K562 (cell line): ENCODE measurements around the gene RNF217. TPM values are rescaled to one million over a fixed set of nuclear protein-coding genes. Genes with fewer than 3 reads are reported as not detected.

Experiments used
- AFF1 ChIP-seq, 2 experiments: fragments of 450-650 bp; IDR thresholded peaks; 2 replicates each; pipeline ENCODE4 v1.6.1; 2018; ENCODE audit warnings: mild to moderate bottlenecking in 2 of 2, low read depth in 1 of 2; ENCODE audit not compliant: partially characterized antibody in 2 of 2
- CBFA2T3 ChIP-seq: fragments of 450-650 bp; IDR thresholded peaks from 2 replicates; pipeline ENCODE4 v1.6.1; 2017
- CREB3L1 ChIP-seq: fragments of 450-650 bp; IDR thresholded peaks from 2 replicates; pipeline ENCODE4 v1.6.1; 2014; ENCODE audit warnings: low read depth, mild to moderate bottlenecking, moderate library complexity, borderline replicate concordance
- CTCFL ChIP-seq: IDR thresholded peaks from 2 replicates; pipeline ENCODE4 v1.6.1; 2011; ENCODE audit warnings: borderline replicate concordance, low read depth, mild to moderate bottlenecking, moderate library complexity, low read length; ENCODE audit not compliant: insufficient read depth, poor library complexity, severe bottlenecking
- FOXO4 ChIP-seq: fragments of 450-650 bp; formaldehyde crosslinking; IDR thresholded peaks from 2 replicates; pipeline ENCODE4 v1.4.0; 2020; ENCODE audit warnings: mild to moderate bottlenecking, moderate library complexity
- HMBOX1 ChIP-seq: sonication (generic); IDR thresholded peaks from 2 replicates; pipeline ENCODE4 v1.6.1; 2016
- NCOA1 ChIP-seq: fragments of 450-650 bp; IDR thresholded peaks from 2 replicates; pipeline ENCODE4 v1.6.1; 2016; ENCODE audit warnings: low read depth
- NKRF ChIP-seq: fragments of 450-650 bp; IDR thresholded peaks from 2 replicates; pipeline ENCODE4 v1.6.1; 2016; ENCODE audit warnings: borderline replicate concordance
- SMC3 ChIP-seq: conservative IDR thresholded peaks from 2 replicates; pipeline ENCODE4 v1.6.1; 2011; ENCODE audit warnings: low read depth, low read length, improper control_type of control experiment; ENCODE audit not compliant: insufficient read depth
- TGIF2 ChIP-seq: sonication (generic); formaldehyde crosslinking; IDR thresholded peaks from 2 replicates; pipeline ENCODE4 v1.8.1; 2022; ENCODE audit warnings: mild to moderate bottlenecking, missing genetic modification reagents, moderate library complexity
- ZNF121 ChIP-seq: sonication (generic); formaldehyde crosslinking; conservative IDR thresholded peaks from 2 replicates; pipeline ENCODE4 v1.8.0; 2022; ENCODE audit warnings: missing genetic modification reagents
- ZNF444 ChIP-seq: fragments of 250-450 bp; sonication (Bioruptor Pico); IDR thresholded peaks from 2 replicates; pipeline ENCODE4 v1.4.0; 2020; ENCODE audit warnings: mild to moderate bottlenecking, moderate library complexity
- polyA plus RNA-seq, 8 experiments: library from polyadenylated mRNA; depleted of rRNA in 4 of 8; stranded (reverse) in 5 of 8; unstranded in 3 of 8; fragments of >200 nt; fragmentation: Nextera tagmentation in 2 of 8; fragmentation: Illumina TruSeq in 1 of 8; extraction: Ambion mirVana in 2 of 8; extraction: Trizol in 1 of 8; gene quantifications; 2 replicates each; pipeline versions ENCODE4 v1.2.1 to v1.2.3, GENCODE V29; 2011 to 2014; ENCODE audit warnings: inconsistent platforms in 1 of 8, missing spikeins in 1 of 8
- total RNA-seq, 7 experiments: library from RNA; depleted of rRNA in 6 of 7; stranded (reverse); fragments of >200 nt in 6 of 7; fragmentation: Illumina TruSeq in 2 of 7; extraction: Trizol in 2 of 7; gene quantifications; 2 replicates each; pipeline versions ENCODE4 v1.2.1 to v1.2.3, GENCODE V29; 2011 to 2021; ENCODE audit warnings: low replicate concordance in 1 of 7

RNF217 gene
- total and polyA plus RNA-seq, 9 of the 15 experiments (the other 6 are each of a cell fraction or from before 2014, with no cell fraction given): 2.9 to 25.6 (median 12.0) TPM

GRCh38 chr6:125082908-125083683 is 120.9 kb downstream of the RNF217 start (continued):
- no peak for TF ChIP-seq ZNF444 (CRISPR knock-in tag)
- peak in 1 of 2 experiments; percentile 58 for TF ChIP-seq AFF1 (IDR thresholded peaks at IDR 0.05; ENCODE audit: low read depth in 1 of 2, partially characterized antibody in 2 of 2)
- TF ChIP-seq CREB3L1: 0 out of 2 replicates have a peak, but pooled peaks have one; percentile 17
- TF ChIP-seq NCOA1: peak; percentile 92; the same call in 1 of the 2 replicates
- TF ChIP-seq CTCFL: no peak
- no peak for TF ChIP-seq ZNF121
- TF ChIP-seq CBFA2T3: peak; percentile 97
- TF ChIP-seq SMC3: no peak
- TF ChIP-seq HMBOX1: peak; percentile 50
- TF ChIP-seq NKRF: peak; percentile 15; the same call in 1 of the 2 replicates
- TF ChIP-seq TGIF2 (CRISPR knock-in tag): no peak
- no peak for TF ChIP-seq FOXO4 (CRISPR knock-in tag)
